Tibial nerve (tissue), 4 donors: ENCODE measurements around the gene KCNJ15.

ENCODE experiments used
- EP300 ChIP-seq, 2 donors: sonication (generic); formaldehyde crosslinking; IDR thresholded peaks; one replicate each; pipeline ENCODE4 v1.6.1; 2017; ENCODE audit warnings: antibody characterized with exemption in 2 of 2, mild to moderate bottlenecking in 1 of 2
- POLR2A ChIP-seq, 2 donors: fragments of 450-650 bp; IDR thresholded peaks; one replicate each; pipeline ENCODE4 v1.6.1; 2017; ENCODE audit warnings: antibody characterized with exemption in 2 of 2, mild to moderate bottlenecking in 2 of 2, moderate library complexity in 2 of 2
- TF ChIP-seq, protein P1 (sequence below), 5 experiments: fragments of 200-600 bp in 3 of 5; fragments of 450-650 bp in 2 of 5; sonication (generic) in 3 of 5; IDR thresholded peaks; one replicate each; pipeline ENCODE4 v1.5.1; 2016 to 2019; ENCODE audit warnings: antibody characterized with exemption in 5 of 5, mild to moderate bottlenecking in 3 of 5, moderate library complexity in 2 of 5

DNA sequence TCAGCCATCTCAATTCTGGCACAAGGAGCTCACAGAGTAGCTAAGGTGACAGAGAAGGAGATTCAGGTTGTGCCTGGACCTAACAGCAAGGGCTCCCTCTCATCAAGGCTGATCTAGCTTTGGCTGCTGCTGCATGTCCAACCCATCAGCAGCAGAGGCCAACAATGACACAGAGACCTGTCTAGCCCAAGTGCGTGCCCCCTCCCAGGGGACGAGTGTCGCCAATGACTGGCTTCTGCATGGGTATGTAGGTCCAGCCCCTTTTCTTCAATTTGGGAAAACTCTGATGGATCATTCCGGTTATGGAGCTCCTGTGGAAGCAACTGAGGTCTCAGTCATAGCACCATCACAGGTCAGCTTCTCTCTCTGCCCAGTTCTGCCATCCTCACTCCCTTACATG lies 83.3 kb downstream of the KCNJ15 start:
- TF ChIP-seq, protein P1, sequence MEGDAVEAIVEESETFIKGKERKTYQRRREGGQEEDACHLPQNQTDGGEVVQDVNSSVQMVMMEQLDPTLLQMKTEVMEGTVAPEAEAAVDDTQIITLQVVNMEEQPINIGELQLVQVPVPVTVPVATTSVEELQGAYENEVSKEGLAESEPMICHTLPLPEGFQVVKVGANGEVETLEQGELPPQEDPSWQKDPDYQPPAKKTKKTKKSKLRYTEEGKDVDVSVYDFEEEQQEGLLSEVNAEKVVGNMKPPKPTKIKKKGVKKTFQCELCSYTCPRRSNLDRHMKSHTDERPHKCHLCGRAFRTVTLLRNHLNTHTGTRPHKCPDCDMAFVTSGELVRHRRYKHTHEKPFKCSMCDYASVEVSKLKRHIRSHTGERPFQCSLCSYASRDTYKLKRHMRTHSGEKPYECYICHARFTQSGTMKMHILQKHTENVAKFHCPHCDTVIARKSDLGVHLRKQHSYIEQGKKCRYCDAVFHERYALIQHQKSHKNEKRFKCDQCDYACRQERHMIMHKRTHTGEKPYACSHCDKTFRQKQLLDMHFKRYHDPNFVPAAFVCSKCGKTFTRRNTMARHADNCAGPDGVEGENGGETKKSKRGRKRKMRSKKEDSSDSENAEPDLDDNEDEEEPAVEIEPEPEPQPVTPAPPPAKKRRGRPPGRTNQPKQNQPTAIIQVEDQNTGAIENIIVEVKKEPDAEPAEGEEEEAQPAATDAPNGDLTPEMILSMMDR (IDR thresholded peaks at IDR 0.05) = no peak
- no peak for TF ChIP-seq POLR2A (IDR thresholded peaks at IDR 0.05)
- no peak for TF ChIP-seq EP300 (IDR thresholded peaks at IDR 0.05)
